KG1 (cell line): Measurements from ENCODE around the gene NUP35.
"Not testable (repeated sequence)": the region's sequence is repeated elsewhere in the genome, so short reads cannot be mapped to it uniquely, and the experiment has no call there.

Experiments used
- DNase-seq: peaks from one replicate; lab custom pipeline; 2025; lab: John Stamatoyannopoulos, UW

NUP35 gene

DNA sequence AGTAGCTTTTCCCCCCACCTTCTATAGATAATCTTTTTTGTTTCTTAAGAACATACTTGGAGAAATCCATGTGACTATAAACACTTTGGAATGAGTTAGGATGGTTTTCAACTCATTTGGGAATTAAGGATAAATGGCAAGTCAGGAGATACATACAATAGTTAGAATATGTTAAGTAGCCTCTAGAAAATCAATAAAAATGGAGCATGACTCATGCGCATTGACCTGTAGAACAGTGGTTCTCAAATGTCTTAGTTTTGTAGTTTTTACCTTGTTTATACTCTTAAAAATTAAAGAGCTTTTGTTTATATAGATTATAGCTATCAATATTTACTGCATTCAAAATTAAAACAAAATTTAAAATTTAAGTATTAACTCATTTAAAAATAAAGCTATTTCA, 24.7 kb downstream of the NUP35 start:
- no peak for DNase-seq

DNA sequence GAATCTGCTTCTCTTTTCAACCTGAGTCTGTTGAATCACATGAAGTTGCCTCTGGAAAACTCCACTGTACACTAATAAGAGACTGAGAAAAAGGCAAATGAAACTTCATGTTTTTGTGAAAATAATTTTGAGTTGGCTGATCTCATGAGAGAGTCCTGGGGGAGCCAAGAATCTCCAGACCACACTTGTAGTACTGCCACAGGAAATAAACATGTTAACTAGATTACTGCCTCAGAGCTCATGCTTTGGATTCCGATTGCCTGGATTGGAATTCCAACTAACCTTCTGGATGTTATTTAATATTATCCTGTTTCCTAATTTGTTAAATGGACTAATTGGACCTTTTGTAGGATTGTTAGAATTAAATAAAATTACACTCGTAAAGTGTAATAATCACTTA, 25.2 kb downstream of the NUP35 start:
- no peak for DNase-seq

DNA sequence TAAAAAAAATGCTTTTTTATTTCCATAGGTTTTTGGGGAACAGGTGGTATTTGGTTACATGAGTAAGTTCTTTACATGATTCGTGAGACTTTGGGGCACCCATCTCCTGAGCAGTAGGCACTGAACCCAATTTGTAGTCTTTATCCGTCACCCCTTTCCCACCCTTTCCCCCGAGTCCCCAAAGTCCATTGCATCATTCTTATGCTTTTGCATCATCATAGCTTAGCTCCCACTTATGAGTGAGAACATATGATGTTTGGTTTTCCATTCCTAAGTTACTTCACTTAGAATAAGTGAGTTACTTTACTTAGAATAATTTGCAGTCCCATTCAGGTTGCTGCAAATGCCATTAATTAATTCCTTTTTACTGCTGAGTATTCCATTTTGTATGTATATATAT, 28.0 kb downstream of the NUP35 start:
- DNase-seq: not testable (repeated sequence)

DNA sequence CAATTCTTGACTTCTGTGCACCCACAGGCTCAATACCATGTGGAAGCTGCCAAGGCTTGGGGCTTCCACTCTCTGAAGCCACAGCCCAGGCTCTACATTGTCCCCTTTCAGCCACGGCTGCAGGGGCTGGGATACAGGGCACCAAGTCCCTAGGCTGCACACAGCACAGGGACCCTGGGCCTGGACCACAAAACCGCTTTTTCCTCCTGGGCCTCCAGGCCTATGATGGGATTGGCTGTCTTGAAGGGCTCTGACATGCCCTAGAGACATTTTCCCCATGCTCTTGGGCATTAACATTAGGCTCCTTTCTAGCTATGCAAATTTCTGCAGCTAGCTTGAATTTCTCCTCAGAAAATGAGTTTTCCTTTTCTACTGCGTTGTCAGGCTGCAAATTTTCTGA, 29.7 kb downstream of the NUP35 start:
- no peak for DNase-seq

DNA sequence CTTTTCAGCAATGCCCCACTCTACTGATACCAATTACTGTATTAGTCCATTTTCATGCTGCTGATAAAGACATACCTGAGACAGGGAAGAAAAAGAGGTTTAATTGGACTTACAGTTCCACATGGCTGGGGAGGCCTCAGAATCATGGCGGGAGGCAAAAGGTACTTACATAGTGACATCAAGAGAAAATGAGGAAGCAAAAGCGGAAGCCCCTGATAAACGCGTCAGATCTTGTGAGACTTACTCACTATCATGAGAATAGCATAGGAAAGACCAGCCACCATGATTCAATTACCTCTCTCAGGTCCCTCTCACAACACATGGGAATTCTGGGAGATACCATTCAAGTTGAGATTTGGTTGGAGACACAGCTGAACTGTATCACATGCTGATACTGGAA, 30.5 kb downstream of the NUP35 start:
- DNase-seq: not testable (repeated sequence)

DNA sequence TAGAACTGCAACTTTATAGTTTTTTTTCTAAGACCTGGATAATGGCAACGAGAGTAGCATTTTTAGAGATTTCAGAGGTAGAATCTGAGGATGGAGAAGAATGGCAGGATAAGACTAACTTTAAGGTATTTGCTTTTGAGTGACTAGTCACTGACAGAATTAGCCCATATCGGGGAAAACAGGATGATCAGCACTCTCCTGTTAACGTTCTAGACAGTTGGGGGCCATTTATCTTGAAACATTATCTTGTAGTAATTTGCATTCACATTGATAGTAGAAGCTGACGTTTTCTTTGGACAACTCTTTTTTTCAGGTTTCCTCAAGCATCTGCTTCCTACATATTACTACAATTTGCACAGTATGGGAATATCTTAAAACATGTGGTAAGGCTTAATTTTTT, 32.9 kb downstream of the NUP35 start:
- DNase-seq: no peak

DNA sequence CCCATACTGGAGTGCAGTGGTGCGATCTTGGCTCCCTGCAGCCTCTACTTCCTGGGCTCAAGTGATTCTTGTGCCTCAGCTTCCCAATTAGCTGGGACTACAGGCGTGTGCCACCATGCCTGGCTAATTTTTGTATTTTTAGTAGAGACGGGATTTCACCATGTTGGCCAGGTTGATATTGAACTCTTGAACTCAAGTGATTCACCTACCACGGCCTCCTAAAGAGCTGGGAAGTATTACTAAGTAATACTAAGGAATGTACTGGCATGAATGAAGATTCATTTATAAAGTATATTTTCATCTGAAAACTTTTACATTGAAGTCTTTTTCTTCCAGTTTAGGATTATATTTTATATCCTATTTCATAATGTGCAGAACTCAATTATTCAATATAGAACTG, 38.1 kb downstream of the NUP35 start:
- DNase-seq: no peak

DNA sequence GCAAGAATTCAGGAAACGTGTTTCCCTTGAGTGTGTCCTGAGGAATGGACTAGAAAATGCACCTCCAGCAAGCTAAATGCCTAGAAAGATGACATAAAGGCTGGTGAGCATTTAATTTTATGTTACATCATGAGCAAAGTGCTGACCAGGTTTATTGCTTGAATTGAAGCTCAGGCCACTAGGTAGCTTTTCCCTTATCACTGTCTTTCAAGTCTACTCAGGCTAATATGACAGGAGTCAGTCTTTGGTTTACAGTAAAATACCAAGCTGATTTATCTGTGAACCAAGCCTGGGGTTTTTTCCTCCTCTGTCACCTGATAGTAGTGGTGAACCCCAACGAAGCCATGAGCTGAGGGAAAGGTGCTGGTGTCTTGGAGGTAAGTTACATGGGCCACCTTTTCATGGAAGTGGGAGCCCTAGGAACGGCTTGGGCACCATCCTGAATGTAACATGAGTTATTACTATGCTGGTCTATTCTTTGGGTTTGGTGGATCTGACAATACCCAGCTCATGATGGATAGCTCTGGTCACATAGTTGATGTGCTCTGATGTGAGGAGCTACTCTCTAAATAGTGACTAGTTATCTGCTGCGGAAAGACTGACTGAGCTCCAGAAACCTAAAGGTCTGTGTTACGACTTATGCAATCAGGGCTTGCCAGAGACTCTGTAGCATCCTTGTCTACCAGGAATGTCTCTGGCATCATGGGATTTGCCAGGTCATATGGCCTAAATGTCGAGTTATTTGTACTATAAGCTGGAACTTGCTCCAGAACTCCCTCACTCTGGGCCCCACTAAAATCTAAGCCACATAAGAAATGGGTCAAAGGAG, 39.8 kb downstream of the NUP35 start:
- no peak for DNase-seq

DNA sequence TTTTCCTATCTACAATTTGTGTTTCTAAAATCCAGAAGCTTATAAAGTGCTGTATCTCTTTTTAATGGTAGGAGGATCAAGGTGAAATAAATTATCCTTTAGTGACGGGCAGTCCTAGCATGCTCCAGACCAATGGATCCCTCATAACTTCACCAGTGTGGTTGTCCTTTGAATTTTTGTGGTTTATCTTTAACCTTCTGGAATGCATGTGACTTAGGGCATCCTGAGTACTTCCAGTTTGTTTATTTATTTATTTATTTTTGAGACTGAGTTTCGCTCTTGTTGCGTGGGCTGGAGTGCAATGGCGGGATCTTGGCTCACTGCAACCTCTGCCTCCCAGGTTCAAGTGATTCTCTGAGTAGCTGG, 40.4 kb downstream of the NUP35 start:
- DNase-seq: no peak

DNA sequence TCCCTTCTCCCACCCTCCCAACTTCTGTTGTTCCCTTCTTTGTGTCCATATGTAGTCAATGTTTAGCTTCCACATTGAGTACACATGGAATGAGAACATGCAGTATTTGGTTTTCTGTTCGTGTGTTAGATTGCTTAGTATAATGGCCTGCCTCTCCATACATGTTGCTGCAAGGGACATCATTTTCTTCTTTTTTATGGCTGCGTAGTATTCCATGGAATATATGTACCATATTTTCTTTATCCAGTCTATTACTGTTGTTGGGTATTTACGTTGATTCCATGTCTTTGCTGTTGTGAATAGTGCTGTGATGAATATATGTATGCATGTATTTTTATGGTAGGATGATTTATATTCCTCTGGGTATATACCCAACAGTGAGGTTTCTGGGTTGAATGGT, 42.0 kb downstream of the NUP35 start:
- DNase-seq: no peak

DNA sequence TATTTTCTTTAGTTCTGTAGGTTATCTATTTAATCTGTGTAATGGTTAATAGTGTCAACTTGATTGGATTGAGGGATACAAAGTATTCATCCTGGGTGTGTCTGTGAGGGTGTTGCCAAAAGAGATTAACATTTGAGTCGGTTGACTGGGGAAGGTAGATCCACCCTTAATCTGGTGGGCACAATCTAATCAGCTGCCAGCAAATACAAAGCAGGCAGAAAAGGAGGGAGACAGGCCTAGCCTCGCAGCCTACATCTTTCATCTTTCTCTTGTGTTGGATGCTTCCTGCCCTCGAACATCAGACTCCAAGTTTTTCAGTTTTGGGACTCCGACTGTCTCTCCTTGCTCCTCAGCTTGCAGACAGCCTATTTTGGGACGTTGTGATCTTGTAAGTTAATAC, 42.7 kb downstream of the NUP35 start:
- DNase-seq: not testable (repeated sequence)

DNA sequence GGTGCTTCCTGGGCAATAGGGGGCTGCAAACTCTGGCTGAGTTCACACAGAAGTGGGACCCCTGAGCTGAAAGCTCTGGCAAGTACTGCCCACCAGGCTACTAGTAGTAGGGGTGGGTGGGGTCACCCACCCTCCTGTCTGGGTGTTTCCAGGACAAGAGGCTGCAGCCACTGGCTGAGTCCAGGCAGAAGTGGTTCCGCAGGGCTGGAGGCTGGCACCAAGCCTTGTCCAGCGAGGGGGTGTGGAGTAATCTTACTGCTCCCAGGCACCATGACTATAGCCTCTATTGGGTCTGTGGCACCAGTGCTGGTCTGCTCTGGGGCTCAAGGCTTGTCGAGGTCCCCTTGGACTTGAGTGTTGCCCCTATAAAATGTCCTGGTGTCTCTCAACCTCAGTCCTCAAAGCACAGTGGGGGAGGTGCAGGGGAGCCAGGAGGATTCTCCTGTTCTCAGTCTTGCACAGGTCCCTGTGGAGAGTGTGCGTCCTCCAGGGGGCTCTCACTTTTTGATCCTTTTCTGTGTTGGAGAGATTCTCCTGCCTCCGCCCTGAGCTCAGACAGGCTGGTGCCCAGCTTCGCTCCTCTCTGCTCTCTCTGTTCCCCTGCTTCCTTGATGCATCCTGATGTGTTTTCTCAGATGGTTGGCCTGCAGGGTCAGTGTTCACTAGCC, 48.1 kb downstream of the NUP35 start:
- DNase-seq: no peak

DNA sequence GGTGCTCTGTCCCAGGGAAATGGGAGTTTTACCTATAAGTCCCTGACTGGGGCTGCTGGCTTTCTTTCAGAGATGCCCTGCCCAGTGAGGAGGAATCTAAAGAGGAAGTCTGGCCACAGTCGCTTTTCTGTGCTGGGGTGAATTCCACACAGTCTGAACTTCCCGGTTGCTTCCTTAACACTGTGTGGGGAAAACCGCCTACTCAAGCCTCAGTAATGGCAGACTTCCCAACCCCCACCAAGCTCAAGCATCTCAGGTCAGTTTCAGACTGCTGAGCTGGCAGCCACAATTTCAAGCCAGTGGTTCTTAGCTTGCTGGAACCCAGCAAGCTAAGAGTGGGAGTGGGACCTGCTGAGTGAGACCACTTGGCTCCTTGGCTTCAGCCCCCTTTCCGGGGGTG, 54.9 kb downstream of the NUP35 start:
- DNase-seq: no peak

DNA sequence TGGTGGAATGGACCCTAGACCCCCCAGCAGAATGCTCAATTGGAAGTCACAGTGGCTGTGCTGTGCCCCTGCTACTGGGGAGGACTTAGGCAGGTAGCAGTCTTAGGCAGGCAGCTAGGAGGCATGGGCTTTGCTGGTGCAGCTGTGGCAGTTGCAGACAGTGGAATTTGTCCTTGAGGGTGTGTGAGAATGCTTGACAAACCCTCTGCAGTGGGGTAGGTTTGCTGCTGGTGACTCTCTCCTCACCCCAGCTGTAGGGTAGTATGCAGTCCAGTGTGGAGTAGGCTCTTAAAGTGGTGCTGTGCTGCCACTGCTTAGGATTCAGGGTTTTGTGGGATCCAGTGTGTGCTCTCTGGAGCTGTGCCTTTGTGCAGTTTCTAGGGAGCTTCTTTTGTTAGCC, 61.3 kb downstream of the NUP35 start:
- DNase-seq: no peak

DNA sequence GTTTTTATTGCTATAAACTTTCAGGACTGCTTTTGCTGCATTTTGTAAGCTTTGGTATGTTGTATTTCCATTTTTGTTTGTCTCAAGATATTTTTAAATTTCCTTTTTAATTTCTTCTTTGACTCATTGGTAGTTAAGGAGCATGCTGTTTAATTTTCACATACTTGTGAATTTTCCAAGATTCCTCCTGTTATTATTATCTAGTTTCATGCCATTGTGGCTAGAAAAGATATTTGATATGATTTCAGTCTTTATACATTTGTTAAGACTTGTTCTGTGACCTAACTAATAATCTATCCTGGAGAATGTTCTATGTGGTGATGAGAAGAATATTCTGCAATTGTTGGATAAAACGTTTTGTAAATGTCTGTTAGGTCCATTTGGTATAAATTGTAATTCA, 62.1 kb downstream of the NUP35 start:
- no peak for DNase-seq

DNA sequence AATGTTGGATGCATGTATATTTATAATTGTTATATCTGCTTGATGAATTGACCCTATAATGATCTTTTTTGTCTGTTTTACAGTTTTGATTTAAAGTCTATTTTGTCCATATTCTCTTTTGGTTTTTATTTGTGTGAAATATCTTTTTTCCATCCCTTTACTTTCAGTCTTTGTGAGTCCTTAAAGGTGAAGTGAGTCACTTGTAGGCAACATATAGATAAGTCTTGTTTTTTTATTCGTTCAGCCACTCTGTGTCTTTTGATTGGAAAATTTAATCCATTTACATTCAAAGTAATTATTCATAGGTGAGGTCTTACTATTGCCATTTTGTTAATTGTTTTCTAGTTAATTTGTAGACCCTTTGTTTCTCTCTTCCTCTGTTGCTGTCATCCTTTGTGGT, 62.5 kb downstream of the NUP35 start:
- DNase-seq: no peak

DNA sequence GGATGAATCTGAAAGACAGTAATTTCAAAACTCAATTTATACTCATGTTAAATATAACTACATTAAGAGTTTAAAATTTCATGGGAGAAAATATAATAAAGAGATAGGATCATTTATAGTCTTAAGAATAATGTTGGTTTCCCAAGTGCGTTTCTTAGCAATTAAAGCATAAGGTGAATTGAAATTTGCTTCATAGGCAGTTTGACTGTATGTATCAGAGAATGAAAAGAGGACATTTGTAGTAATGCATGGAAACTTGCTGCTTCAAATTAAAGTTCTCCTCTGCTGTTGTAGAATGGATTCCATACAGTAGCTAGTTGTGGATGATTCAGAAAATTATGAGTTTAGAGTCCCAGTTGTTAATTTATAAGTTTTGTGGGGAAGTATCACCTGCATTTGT, 68.1 kb downstream of the NUP35 start:
- no peak for DNase-seq

DNA sequence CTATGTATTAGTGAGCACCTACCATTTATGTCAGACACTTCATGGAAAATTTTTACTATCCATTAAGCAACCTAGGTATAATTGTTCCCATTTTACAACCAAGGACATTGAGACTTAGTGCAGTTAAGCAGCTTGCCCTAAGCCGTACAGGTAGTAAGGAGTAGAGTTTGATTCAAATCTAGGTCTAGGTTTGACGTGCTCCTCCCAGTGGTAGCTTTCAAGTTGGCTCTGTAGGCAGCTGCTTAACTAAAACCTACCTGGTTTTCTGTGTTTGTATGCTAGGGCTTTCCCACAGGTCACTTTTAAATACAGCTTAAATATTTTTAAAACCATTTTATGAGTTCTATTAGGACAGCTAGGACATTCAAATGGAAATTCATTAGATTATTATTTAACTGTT, 69.7 kb downstream of the NUP35 start:
- DNase-seq: no peak

DNA sequence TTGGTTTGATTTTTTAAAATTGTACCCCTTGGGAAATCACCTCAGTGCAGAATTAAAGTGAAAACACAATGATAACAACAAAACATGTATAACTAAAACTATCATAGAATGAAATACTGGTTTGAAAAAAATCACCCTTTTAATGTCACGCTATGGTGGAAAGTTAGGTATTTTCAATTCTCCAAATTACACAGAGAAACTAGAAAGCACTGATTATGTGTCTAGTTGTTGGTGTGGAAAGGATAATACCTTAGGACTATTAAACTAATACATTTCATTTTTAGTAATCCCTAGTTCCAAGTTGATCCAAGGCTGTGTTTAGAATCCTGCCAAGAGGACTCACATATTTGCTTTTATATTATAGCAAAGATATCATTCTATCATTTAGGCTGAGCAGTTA, 71.2 kb downstream of the NUP35 start:
- no peak for DNase-seq

DNA sequence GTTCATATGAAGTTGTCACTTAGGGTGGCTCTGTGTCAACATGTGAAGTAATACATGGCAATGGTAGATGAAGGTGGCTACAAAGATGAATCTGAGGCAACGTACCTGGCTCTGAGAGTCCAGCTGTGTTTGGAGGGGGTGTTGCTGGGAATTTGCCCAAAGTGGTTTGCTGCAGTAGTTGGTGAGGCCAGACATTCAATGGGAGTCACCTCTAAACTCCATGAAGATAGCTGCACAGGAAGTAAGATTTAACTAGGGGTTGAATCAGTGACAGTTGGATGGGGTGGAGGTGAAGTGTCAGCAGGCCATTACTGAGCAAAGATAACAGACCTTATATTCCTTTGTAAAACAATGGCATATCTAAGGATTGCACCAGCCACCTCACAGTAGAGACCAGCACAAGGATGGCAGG, 71.8 kb downstream of the NUP35 start:
- DNase-seq: no peak

DNA sequence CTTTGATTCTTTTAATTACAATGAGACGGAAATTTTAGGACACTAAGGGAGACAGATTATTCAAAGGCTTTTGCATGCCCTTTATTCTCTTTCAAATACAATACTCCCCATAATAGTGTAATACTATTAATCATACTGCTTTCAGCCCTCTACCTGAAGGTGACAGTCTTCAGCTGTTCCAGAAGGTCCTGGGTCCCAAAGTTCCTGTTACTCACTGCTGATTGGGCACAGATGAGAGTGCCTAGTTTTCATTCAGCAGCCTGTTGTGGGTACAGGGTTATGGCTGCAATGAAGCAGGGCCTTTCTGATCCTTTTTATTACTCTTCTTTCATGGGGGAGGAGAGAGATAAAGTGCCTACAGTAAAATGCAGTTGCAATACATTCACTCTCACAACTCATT, 80.2 kb downstream of the NUP35 start:
- no peak for DNase-seq

DNA sequence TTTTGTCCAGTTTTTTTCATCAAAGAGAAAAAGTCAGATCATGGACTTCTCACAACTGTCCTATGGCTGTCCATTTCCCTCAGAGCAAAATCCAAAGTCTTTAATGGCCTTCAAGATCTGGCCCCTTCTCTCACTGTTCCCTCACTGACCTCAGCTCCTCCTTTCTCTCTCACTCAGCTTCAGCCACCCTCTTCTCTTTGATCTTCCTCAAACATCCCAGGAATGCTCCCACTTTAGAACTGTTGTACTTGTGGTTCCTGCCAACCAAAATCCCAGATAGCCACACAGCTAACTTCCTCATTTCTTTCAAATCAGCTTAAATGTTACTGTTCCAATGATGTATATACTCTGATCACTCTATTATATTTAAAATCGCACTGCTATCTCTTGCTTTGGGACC, 82.9 kb downstream of the NUP35 start:
- no peak for DNase-seq

DNA sequence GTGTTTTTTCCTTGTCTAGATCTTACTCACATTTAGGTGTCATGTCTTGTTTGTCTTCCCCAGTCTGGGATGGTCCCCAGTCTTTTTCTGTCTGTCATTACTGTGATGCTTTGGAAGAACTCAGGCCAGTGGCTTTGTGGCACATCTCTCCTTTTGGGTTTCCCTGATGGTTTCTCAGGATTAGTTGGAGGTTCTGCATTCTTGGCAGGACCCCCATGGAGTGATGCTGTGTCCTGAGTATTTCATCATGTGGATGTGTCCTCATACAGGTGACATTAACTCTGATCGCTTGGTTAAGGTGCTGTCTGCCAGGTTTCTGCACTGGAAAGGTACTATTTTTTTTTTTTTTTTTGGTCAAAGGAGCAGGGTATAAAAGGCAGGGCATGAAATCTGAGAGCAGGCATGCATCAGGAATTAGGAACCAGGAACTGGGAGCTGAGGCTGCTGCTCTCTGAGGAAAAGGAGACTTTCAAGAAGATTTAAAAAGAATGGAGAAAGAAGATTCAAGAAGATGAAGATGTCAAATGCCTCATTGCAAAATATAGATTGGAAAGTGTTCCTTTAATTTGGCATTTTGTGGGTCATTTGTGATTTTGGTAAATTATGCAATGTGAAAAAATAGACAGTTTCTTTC, 85.3 kb downstream of the NUP35 start:
- DNase-seq: no peak
